ENCODE results near the gene LYPD1.

The LYPD1 gene

GRCh38 chr2:132632000-132632649 is 37.9 kb downstream of the LYPD1 start:
- DNase-seq: no peak

- no peak for DNase-seq
Measured at GRCh38 chr2:132627536-132627935, 42.5 kb downstream of the LYPD1 start.

- DNase-seq: no peak
Measured at GRCh38 chr2:132623096-132623839, 46.7 kb downstream of the LYPD1 start.

DNA sequence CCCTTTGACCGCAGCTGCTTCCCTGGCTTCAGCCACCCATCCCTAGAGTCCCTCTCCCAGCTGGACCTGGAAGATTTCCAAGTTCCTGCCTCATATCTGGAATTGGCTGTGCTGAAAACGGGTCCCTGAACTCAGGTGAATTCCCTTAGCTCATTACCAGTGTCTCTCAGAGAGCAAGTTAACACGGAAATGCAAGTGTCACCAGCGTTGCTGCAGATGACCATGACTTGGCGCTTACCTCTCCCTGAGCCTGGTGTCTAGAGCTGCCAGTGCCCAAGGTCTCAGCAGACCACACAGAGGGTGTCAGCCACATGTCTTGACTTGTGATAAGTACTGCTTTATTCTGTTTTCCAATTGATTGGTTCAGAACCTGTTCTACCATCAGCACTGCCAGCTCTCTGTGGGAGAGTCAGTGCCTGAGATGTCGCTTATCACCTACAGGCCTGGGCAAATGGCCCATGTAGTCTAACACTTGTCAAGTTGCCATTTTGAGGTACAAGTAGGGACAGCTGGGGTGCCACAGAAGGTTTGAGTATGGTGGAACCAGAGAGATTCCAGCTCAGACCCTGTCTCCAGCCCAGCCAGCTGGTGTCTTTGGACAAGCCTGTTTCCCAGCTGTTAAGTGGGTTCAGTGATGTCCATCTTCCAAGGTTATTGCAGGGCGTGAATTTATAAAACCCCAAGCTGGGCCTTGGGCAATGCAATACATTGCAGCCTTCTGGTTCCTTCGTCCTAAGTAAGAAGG is 48.7 kb downstream of the LYPD1 start:
- DNase-seq: no peak

DNA sequence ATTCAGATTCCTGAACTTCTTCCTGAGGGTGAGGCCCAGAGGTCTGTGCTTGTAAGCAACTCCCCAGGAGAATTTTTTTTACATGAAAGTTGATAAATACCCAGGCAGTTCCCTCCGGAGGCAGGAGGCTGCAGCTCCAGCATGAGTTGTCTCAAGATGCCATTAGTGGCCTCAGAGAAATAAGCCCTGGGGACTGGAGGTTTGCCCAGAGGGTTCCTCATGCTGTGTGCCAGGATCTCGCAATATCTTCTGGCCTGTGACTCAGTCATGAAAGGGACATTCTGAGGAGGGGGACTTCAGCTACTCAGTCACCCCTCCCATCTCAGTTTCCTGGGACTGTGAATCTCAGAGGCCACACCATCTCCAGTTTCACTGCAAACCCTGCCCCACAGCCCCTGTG is 49.9 kb downstream of the LYPD1 start:
- no peak for DNase-seq

DNA sequence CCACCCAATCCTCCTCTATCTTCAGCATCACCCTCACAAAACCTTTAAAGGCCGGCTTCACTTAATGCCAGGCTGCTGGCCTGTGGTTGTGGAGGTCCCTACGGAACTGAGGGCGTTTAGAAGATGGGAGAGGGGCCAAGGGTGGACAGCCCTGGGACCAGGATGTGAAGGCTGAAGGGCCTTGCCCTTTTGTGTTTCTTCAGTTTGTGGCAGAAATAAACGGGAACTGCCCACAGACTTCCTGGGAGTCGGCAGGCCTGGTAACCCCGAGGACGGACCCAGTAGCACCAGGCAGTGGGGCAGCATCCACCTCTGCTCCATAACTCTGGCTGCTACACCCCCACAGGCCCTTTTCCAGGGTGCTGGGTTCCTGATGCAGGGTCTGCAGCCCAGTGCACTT is 51.3 kb downstream of the LYPD1 start:
- no peak for DNase-seq

DNA sequence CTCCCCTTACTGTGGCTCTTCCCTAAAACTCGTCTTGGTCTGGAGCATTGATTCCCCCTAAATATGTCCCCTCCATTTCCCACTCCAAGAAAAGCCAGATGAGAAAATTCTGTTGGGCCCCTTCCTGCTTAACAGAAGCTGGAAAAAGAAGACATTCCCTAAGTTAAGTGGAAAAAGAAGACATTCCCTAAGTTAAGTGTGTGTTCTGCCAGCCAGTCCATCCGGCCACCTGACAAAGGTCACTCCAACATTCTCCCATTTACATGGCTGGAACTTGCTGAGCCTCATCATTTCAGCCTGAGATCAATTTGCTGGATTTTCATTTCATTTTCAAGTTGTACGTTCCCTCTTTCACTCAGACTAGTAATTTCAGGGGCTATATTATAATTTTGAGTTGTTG is 52.0 kb downstream of the LYPD1 start:
- no peak for DNase-seq

DNA sequence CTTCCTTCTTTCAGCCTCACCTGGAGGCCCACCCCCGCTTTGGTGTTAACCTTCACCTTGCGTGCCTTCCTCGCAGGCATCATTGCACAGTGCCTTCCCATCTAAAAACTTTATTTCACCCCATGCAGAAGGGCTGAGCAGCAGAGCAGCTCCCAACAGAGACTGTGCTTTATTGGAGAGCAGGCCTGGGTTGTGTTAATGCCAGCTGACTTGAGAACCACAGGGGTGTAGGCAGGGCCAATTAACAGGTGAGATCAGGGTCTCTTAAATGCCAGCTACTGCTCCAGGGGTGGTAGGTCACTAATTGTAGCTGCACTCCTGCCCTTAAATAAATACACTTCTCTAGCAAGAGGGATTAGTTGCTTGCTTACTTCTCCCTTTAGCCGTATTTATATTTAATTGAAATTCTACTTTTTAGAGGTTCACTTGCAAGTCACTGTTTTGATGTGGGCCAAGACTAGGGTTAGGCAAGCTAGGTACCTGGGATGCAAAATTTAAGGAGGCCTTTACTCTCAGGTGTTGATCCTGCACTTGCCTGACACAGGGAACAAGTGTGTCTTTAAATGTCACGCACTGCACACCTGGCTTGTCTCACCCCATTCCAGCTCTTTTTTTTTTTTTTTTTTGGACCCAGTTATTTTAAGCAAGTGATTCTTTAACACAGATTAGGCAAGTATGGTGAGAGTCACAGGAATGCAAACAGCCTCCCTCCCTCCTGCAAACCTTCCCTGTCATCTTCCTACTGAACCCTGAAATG is 54.5 kb downstream of the LYPD1 start:
- DNase-seq: no peak

- no peak for DNase-seq
Measured at GRCh38 chr2:132611719-132612118, 58.3 kb downstream of the LYPD1 start.

- no peak for DNase-seq
Measured at GRCh38 chr2:132609101-132609890, 60.7 kb downstream of the LYPD1 start.

- no peak for DNase-seq
Measured at GRCh38 chr2:132608311-132608710, 61.7 kb downstream of the LYPD1 start.

GRCh38 chr2:132607426-132608090 is 62.4 kb downstream of the LYPD1 start:
- DNase-seq: no peak

- DNase-seq: no peak
Measured at GRCh38 chr2:132606649-132607048, 63.4 kb downstream of the LYPD1 start.

GRCh38 chr2:132605236-132606180 is 64.5 kb downstream of the LYPD1 start:
- no peak for DNase-seq

DNA sequence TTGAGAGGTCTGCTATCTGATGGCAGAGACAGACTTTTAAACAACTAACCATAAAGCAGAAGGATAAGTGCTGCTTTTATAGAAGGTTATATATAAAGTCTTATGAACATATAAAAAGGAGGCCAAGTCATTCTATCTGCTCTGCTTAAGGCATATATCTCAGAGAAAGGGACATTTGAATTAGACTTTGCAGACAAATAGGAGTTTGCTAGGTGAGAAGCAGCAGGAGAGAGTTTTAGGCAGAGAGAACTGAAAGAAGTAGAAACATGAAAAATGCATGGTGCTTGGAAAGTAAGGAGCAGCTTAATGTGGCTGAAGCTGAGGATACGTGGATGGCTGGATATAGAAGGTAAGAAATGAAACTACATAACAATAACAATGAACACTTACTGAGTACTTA is 65.4 kb downstream of the LYPD1 start:
- DNase-seq: no peak

DNA sequence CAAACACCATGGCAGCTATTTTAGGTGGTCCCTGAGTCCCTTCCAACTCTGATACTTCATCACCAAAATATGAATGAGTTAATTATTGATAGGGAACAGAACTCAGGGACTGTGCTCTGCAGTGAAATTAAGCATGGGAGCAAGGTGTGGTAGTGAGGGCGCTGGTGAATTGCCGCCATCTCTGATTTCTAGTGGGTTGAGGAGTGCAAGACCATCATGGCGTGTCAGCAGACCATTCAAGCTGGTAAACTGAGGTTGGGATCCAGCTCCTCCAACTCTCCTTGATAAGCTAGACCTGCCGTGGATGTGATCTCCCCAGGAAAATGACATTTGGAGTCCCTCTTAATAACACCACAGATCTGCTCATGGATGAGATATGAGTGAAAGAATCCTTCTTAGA is 70.4 kb downstream of the LYPD1 start:
- no peak for DNase-seq

DNA sequence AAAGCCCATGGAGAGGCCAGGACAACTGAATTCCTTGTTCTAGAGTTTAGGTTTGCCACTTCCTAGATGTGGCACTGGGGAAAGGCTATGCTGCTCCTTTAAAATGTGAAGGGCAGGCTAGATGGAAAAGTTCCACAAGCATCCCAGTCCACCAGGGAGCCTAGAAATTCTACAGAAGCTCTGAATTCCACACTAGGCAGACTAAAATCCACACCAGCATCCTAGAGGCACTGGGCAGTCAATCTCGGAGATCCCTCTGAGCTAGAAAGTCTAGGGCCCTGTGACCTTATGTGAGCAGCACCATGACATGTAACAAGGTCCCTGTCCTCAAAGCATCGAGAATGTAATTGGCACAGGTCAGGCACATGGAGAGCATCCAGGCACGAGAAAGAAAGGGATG is 71.5 kb downstream of the LYPD1 start:
- no peak for DNase-seq

DNA sequence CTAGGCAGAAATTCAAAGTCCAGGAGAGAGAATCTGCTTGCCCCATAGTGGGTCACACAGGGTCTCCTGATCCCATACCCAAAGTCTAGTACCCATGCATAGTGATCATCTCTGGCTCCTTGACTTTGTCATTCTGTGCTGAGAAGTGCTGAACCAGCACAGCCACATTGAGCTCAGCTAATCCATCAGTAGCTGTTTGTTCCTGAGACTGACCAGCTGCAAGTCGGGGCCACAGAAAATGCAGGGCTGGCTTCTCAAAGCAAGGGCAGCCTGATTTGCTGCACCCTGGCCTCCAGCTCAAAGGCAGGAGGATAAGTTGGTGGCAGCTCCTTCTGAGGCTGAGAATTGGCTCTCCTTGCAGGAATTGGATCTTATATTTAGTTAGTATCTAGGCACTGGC is 72.2 kb downstream of the LYPD1 start:
- DNase-seq: no peak

DNA sequence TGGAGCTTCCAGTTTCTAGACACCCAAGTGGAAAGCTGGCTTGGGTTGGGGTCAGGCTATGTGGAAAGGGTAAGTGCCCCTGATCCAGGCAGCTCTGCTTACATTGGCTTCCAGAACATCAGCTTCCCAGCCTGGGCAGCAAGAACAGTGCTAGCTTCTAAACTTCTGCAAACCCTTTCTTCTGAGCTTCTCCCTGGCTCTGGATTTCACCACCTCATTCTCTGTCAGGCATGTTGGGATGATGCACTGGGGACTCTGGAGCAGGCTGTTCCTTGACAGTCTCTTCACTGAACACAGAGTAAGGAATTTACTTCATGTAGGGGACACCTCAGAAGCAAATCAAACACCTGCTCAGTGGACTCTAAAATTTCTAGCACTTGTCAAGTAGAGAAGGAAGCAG is 72.8 kb downstream of the LYPD1 start:
- no peak for DNase-seq

- DNase-seq: no peak
Measured at GRCh38 chr2:132595693-132596092, 74.3 kb downstream of the LYPD1 start.

GRCh38 chr2:132595186-132595585 is 74.8 kb downstream of the LYPD1 start:
- no peak for DNase-seq
